Activated CD4-positive, alpha-beta T cell treated with anti-CD3 and anti-CD28 coated beads for 1 hour (primary cell): ENCODE measurements around the gene PDK2.

Experiments
- DNase-seq: peaks from one replicate; pipeline ENCODE4 v3.0.0-alpha.2; 2020

The PDK2 gene

DNA sequence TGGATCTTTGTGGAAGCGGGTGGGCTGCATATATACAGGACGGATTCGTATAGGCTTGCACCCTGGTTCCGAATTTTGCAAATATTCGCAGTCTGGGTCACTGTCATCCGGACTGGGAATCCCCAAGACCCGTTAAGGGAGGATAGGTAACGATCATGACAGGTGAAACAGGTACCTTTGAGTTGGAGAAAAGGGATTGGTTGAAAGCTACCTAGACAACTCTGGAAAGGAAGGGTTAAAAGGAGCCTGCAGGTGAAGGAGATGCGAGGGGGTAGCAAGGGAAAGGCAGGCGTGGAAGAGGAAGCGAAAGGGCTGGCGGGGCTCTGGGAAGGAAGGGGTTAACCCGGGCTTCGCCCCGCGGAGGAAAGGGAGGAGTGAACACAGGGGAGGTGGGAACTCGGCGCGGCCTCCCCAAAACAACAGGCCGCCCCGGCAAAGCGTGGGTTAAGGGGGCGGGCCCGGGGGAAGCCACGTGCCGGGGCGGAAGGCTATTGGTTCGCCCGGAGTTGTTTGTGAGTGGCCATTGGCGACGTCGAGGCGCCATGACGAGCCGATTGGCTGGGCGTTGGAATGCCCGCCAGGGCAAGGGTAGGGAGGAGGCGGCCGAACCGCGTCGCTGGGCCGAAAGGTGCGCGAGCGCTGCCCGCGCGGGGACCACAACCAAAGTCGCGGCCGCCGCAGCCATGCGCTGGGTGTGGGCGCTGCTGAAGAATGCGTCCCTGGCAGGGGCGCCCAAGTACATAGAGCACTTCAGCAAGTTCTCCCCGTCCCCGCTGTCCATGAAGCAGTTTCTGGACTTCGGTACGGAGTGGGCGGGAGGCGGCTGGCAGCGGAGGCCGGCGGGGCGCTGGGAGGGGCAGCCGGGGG lies at the start of gene PDK2:
Gene PDK2, plus strand, starts transcription at position 599 of the 867 bp plus-strand sequence. Its CDS starts 85 bp downstream, at position 684.
- peak; percentile 93 for DNase-seq

DNA sequence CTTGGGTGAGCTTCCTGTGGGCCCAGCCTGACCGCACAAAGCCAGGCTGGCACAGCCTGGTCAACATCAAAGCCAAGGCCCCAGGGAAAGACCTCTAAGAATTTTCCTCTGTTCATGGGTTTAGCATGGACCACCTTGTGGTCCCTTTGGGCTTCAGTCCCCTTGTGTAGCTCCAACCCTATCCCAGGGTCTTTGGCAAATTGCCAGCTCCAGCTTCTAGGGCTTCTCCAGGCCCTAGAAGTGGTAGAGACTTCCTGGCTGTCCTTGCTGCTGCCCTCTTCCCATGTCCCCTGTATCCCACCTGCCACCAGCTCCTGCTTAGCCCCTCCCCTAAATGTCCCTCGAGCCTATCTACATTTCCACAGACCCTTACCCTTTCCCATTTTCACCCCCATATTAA lies 49.0 kb upstream of the PDK2 start:
- DNase-seq = no peak

DNA sequence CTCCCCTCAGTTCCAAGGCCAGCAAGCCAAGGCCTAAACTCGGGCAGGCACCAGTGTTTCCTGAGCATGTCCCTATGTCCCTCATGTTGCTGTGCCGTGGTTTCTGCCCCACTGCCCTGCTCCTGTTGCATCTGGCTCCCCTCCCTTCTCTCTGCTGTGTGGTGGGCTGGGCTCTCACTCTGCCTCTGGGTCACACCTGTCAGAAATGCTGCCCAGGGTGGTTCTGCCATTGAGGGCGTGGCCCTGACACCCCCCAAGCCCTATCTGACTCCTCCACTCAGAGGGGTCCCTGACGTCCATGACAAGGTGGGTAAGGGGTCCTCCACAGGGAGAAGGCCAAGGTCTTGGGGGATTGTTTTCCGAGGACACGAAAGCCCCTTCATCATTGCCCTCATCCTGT lies 48.5 kb upstream of the PDK2 start:
- no peak for DNase-seq

DNA sequence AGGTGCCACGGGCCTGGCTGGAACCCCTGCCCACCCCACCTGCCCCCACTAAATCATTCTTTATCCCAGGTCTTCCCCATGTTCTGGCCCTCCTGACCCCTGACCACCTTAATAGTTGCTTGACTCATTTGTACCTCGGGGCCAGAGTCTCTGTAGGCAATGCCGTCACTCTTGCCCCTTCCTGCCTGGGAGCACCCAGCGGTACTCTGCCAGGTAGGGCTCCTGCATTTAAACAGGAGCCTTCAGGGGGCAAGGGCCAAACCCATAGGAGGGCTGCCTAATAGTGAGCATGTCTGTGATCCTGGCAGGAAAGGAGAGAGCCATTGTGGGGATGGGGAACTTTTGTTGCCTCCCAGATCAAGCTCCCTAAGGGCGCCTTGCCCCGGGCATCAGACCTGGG lies 48.1 kb upstream of the PDK2 start:
- DNase-seq = no peak

DNA sequence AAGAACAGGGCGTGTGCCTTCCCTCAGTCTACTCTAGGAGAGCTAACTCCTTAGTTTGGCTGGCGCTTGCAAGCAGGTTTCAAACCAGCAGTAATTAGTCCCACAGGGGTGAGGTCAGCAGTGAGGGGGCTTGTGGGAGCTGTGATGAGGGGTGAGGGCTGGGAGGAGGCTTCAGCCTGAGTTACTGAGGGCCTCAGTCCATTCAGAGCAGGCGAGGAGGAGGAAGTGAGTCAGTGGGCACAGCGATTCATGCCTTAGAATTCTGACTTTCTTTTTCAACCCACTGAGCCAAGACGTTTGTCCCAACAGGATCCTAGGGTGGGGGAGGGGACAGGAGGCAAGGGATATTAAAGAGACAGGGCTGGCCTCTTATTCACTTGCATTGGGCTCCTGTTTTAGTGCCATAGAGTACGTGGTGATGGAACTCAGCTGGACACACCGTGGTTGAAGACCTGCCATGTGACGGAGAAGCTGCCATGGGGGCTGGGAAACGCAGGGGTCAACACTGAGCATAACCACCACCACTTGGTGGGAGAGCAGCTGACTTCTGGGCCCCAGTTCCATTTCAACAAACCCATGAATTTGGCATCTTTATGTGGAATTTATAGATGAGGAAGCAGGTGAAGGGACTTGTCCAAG lies 47.5 kb upstream of the PDK2 start:
- no peak for DNase-seq

DNA sequence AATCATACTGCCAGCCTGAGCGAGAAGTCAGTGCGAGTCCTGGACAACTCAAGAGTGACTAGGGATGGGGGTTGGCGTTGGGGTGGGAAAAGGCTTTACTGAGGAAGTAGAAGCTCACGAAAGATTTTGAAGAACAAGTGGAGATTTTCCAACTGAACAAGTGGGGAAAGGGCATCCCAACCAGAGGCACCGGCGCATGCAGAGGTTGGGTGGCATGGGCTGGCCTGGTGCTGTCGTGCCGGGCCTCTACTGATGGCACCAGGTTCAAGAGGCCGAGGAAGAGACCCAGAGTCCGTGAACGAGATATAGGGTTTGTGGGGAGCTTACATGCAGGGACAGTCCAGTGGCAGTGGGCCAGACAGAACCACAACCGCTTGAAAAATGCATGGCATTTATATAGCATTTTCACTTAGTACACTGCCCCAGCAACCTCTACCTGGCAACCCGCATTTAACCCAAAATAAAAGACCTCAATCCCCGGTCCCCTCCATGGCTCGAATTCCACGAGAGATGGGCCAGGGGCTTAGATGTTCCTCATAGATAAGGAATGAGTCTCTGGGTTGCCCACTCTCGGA lies 46.9 kb upstream of the PDK2 start:
- DNase-seq = no peak

DNA sequence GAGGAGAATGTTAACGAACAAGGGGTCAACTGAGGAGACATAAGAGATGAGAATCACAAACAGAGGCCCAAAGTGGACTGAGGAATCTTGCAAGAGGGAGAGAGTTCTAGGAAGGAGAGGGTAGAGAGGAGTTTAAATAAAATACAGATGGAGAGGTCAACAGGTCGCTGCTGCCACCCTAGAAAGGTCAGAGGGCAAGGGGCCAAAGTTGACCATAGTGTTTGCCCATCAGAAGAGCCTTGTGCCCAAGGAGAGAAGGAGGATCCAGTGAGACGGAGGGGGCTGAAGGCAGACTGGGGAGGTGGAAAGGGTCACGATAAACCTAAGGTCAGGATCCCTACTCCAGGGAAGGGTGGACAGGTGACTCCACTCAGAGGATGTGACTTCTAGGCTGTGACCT lies 46.2 kb upstream of the PDK2 start:
- DNase-seq = no peak

DNA sequence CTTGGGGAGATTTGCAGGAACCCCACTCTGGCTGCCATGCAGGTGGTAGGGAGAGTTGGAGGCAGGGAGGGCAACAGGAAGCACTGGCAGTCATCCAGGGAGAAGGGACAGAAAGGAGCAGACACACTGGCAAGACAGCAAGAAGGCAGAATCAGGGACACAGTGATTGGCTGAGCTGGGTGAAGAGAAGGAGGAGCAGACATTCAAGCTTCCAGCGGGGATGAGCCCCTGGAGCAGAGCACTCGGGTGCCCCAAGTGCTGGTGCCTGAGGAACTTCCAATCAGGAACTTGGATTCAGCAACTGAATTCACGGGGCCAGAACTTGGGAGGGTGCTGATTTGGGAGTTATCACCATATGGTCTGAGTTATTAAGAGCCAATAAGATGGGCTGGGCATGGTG lies 45.5 kb upstream of the PDK2 start:
- no peak for DNase-seq

DNA sequence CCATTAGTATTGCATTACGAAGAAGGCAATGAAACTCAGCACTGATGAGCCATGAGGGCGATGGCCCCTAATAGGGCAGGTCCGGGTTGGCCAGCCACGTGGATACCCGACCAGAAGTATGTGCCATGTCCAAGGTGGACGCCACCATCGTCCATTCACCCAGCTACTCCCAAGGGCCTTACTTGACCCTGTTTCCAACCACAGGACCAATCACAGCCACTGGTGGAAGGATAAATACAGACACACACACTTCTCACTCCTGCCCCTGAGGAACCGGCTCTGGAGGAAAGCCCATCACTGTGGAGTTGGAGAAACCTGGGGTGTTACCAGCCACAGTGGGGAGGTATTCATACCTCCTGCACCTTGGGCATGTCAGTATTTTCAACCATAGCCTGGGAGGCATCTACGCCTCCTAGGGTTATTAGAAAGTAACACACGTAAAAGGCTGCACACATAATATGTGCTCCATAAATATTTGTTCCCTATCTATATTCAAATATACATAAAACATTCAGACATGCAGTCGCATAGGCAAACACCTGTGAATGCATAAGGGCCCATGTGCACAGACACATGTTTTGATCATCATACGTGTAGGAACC lies 44.6 kb upstream of the PDK2 start:
- DNase-seq = no peak

DNA sequence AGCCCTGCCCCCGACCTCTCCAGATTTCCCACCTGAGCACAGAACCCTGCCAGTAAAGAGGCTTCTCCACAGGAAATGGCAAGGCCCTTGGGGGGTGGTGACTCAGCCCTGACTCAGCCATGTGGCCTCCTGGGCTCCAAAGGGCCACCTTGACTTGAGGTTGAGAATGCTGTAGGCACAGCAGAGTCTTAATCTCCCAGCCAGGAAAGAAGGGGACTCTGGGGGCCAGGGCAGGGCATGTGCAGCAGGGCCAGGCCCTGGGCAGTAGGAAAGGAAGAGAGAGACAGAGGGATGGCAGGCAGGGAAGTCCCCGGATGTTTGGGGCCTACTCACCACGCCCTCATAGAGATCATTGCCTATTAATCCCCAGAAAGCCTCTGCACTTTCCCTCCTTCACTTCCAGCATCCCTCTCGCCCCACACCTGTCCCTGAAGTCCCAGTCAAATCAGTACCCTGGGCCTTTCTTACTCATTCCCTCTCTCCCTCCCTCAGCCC lies 44.0 kb upstream of the PDK2 start:
- DNase-seq = peak; percentile 25

DNA sequence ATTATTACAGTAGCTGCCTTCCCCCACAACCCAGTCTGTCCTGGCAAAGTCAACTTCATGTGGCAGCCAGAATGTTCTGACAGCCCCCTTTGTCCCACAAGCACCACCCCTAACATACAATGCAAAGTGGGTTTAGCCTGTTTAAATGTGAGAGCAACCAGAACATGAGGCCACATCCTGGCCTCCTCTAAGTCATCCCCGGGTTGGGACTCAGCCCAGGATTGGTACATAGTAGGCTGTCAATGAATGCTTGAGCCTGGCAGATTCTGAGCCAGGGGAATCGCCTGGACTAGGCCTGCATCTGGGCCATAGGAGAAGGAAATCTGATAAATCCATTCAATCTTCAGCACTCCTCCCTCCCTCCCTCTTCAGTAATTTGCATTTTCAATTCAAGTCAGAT lies 43.5 kb upstream of the PDK2 start:
- no peak for DNase-seq

DNA sequence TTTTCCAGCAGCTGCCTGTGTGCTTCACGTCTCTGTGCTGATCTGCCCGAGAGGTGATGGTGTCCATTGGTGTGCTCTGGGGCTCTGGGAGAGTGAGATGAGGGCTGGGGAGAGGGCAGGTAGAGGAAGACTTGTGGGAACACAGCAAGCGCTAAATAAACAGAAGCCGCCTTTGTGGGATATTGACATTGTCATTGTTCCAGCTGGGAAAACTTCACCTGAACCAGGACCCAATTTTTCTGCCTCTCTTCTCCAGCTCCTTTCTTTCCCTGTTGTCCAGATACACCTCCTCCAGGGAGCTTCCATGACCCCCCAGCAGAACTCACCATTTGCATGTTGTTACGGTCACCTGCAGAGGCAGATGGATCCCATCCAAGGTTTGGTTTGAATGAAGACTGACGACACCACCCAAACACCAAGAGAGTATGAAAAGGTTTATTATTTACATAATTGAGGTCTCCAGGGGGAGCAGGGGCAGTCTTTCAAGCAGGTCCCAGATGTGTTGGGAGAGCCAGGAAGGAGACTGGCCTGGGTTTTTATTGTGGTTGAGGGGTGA lies 42.8 kb upstream of the PDK2 start:
- no peak for DNase-seq

DNA sequence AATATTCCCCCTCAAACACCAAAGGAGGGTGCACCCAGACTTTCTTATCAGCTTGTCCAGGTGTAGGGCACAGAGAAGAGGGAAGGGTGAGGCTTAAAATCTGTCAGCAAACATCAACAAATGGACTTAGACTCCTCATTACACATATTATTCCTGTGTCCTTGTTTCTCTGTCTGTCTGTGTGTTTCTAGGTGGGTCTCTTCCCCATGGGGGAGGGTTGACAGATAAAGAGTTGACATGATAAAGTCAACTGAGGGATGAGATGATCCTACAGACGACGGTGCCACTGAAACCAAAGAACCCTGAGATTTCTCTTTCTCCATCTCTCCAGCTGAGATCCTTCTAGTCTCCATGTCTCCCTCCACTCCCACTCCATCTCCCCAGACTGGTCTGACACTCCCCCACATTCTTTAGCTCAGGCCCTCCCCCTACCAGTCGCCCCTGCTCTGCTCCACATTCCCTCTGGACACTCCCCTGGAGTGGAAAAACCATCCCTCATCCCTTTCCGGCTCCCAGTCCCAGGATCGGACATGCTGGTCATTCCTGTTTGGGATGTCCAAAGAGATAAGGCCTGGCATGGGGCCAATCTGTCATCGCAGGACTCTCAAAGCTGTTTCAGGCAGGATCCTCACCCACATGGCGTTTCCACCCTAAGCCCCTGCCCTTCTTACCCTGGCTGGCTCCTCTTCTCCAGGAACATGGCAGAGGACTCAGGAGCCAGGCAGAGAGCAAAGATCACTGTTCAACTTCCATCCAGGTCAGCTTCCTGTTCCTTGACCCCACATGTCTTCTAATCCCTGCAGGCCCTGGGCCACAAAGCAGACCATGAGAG lies 42.1 kb upstream of the PDK2 start:
- no peak for DNase-seq

DNA sequence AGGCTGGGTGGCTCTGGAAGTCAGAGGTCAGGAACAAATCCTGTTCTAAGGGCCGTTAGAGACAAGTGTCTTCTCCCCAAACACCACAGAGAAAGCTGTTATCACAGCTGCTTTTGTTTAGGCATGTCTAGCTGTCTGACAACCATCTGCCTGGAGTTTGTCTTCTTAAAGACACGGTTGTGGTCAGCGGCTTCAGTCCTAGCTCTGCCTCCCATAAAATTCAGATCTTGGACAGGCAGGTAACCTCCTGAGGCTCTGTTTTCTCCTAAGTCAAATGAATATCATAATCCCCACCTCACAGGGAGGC lies 41.5 kb upstream of the PDK2 start:
- DNase-seq = no peak

DNA sequence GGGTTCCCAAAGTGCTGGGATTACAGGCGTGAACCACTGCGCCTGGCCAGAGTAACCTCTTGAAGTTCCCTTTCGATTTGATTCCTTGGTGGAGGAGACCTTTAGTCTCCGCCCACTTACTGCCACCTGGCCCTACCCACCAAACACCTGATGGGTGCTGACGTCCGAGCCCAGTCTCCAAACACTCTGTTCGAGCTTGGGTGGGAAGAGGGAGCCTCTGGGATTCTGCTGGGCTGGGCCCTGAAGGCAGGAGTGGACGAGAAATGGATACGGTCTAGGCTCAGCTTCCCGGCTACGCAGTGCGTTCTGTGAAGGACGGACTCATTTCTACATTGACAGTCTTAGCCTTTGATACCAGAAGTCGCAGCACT lies 40.1 kb upstream of the PDK2 start:
- no peak for DNase-seq

DNA sequence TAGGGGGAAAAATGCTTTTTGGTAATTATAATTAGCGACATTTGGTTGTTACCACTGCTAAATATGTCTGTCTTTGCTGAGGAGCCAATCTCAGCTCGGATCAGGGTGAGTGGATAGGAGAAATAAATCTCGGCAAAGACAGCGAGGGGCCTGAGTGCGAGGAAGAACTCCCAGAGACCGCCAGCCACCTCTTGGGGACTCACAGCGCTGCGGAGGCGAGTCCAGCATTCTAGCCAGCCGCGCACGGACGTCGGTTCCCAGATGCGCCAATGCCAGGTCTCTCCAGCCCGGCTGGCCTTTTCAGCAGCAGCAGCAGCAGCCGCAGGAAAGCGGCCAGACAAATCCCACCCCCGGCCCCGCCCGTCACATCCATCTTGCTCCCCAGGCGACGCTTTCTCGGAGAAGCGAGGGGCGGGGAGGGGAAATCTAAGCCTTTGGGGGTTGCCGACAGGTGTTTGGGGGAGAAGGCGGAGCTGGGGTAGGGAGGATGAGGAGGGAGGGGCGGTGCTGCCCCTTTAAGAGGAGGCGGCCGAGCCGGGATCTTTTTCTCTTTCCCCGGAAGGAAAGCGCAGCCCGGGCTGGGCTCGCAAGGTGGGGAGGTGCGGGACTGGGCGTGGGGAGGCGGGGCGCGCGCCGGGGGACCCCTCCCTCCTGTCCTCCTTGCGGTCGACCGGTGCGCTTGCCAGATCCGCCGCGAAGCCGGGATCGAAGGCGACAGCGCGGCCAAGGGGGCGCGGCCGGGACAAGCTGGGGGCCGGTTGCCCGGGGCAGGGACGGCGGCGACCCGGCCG lies 39.5 kb upstream of the PDK2 start, which contains the start of gene ITGA3:
Gene ITGA3, plus strand, starts transcription at position 685 of the 791 bp plus-strand sequence. CDS start 330 bp downstream, outside the sequence.
- peak; percentile 49 for DNase-seq

DNA sequence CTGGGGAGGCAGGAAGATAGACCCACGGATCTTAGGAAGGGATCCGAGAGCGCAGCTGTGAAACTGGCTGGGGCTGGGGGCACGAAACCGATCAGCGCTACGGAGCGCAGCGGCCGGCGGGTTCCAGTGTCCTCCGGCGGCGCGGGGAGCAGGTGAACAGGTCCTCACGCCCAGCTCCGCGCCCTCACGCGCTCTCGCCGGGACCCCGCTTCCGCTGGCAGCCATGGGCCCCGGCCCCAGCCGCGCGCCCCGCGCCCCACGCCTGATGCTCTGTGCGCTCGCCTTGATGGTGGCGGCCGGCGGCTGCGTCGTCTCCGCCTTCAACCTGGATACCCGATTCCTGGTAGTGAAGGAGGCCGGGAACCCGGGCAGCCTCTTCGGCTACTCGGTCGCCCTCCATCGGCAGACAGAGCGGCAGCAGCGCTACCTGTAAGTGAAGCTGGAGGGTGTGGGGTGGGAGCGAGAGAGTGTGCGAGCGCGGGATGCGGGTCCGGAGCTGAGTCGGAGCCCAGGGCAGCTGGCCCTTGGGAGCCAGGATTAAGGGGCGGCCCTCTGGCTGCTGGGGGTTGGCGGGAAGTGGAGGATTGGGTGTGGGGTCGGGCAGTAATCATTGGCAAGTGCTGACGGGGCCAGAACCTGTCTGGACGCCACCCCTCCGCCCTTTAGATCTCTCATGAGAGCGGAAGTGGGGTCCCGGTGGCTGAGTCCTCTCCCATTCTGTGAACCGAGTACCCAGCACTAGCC lies 38.8 kb upstream of the PDK2 start:
- DNase-seq = peak; percentile 48

DNA sequence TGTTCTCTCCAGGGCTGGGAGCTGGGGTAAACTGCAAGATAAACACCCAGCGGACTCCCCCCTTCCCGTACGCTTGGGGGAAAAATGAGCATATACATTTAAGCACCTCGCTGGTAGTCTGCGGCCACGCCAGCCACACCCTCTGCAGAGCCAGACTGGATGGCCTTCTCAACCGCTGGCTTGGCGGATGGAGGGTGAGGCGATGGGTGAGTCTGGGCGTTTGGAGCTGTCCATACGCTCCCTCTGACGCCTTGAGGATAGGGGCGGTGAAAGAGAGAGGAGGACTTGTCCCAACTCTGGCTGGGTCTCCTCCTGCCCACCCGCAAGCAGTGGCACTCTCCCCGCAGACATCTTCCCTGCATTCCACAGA lies 38.2 kb upstream of the PDK2 start:
- no peak for DNase-seq

DNA sequence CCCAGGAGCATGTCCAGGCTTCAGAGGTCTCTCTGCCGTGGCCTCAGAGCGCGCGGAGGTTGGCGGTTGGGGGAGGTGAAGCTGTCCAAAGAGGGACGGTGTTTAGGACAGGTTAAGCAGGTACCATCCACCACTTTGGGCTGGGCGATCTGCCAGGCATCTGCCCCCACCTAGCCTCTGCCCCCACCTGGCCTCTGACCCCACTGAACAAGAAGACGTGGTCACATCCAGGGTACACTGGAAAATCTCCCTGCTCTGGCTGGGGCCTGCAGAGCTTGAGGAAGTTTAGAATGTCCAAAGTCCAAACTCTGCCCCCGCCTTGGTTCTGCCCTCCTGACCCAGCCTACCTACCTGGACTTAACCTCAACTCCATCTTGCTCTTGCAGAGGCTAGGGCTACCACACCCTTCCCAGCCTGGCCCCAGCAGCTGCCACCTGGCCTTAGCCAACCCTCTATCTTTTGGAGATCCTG lies 37.6 kb upstream of the PDK2 start:
- no peak for DNase-seq

DNA sequence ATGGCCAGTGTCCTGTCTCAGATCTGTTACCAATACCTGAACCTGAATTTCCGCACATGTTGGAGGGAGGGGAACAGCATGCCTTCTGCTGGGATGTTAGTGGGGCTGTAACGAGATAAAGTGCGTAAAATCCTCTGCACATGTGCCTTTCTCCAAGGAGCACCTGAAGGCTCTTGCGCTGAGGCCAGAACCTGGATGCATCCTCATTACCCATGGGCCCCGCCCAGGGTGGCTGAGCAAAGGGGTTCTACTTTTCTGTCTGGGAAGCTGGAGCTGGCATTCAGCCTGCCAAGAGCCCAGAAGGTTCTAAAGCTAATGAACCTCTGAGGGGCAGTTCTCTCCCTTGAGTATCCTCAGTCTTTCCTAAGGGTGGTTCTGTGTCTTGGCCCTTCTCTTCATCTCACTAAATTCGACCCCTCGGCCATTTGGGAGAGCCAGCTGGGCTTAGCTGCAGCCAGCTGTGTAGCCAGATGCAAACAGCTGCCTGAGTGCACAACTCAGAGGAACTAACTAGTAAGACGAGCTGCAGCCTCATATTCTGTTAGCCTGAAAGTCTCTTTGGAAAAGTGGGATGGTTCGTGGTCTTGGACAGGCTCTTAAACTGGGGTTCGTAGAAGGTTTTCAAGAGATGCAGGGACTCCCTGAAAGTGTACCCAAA lies 36.7 kb upstream of the PDK2 start:
- no peak for DNase-seq
